A172 (cell line): ENCODE results near the gene TUSC7. TPM values are rescaled to one million over a fixed set of nuclear protein-coding genes. Genes with fewer than 3 reads are reported as not detected.

Source experiments
- DNase-seq: peaks from one replicate; pipeline ENCODE4 v3.0.0-alpha.2; 2015; ENCODE audit warnings: low spot score
- total RNA-seq: library from RNA; depleted of rRNA; stranded (reverse); fragments of >200 nt; shearing (Covaris generic); gene quantifications from 2 replicates; pipeline ENCODE4 v1.2.3, GENCODE V29; 2014; rRNA removed

The TUSC7 gene
- not detected in 2 replicates for total RNA-seq

DNA sequence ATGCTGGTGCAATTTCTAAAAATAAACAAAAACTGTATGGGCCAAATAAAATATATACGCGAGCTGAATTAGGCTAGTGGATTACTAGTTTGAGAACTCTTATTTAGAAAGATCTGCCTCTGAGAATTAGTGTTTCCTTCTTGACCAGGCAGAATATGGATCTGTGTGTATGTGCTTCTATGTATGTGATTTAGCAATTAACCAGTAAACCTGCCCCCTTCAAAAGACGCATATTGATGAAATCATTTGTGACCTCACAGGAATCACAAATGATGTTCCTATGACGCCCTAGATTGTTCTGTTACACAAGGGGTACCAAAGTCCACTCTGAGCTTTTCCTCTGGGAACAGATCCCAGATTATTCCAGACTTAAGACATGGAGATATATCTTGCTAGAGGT lies at the start of gene TUSC7:
Gene TUSC7 (plus strand): TSS at position 301 of the 400 bp plus-strand sequence.
- DNase-seq, result no peak

- no peak for DNase-seq
Observed at GRCh38 chr3:116661196-116661595, 48.4 kb upstream of the TUSC7 start.

- no peak for DNase-seq
Observed at GRCh38 chr3:116663161-116664110, 46.1 kb upstream of the TUSC7 start.

GRCh38 chr3:116667324-116667723 lies 42.3 kb upstream of the TUSC7 start:
- DNase-seq, result no peak

GRCh38 chr3:116667791-116668190 lies 41.8 kb upstream of the TUSC7 start:
- DNase-seq, result no peak

GRCh38 chr3:116669576-116669975 lies 40.0 kb upstream of the TUSC7 start:
- DNase-seq, result no peak

- no peak for DNase-seq
Observed at GRCh38 chr3:116671151-116671550, 38.4 kb upstream of the TUSC7 start.

- no peak for DNase-seq
Observed at GRCh38 chr3:116678853-116679252, 30.7 kb upstream of the TUSC7 start.

GRCh38 chr3:116691041-116691440 lies 18.5 kb upstream of the TUSC7 start:
- no peak for DNase-seq

GRCh38 chr3:116701070-116701469 lies 8.5 kb upstream of the TUSC7 start:
- no peak for DNase-seq

GRCh38 chr3:116702334-116702733 lies 7.2 kb upstream of the TUSC7 start:
- no peak for DNase-seq

- DNase-seq, result no peak
Observed at GRCh38 chr3:116707531-116707930, 2.0 kb upstream of the TUSC7 start.

- no peak for DNase-seq
Observed at GRCh38 chr3:116716490-116716889, 6.9 kb downstream of the TUSC7 start.

- no peak for DNase-seq
Observed at GRCh38 chr3:116717566-116717965, 8.0 kb downstream of the TUSC7 start.

- DNase-seq, result no peak
Observed at GRCh38 chr3:116728454-116728853, 18.9 kb downstream of the TUSC7 start.

- no peak for DNase-seq
Observed at GRCh38 chr3:116734243-116734642, 24.7 kb downstream of the TUSC7 start.

- DNase-seq, result no peak
Observed at GRCh38 chr3:116739678-116740077, 30.1 kb downstream of the TUSC7 start.

- no peak for DNase-seq
Observed at GRCh38 chr3:116740293-116740692, 30.7 kb downstream of the TUSC7 start.

DNA sequence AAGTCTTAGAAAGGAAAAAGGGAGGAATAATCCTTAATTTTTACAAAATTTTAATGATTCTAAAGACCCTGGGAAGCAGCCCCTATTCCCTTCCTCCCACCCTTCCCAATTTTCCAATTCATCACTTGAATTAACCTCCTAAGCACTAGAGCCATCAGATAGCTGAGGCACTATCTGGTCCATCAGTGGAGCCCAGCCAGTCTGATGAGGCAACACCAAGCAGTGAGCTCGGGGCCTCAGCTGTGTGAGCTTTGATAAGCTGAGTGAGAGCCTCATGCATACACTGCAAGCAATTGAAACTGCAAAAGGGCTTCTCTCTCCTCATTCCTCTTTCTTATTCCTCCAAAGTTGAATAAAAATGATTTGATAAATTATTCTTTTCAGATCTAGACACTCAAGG lies 31.9 kb downstream of the TUSC7 start:
- no peak for DNase-seq

DNA sequence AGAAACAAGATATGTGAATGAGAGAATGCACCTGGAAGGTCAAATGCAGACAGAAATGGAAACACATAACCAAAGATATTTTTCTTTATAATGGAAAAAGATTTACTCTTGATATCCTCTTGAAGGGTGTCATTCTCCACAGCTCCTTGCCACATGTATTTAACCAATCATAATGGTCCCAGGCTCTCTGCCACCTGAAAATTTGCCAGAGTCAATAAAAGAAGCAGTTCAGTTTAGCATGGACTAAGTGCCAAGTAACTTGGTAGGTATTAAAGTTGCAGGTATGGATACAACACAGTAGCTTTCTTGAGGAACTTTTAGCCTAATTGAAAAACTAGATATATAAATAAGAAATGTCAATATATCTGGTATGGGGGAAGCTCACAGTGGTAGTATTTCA lies 33.5 kb downstream of the TUSC7 start:
- DNase-seq, result no peak

- DNase-seq, result no peak
Observed at GRCh38 chr3:116749388-116749787, 39.8 kb downstream of the TUSC7 start.

- DNase-seq, result no peak
Observed at GRCh38 chr3:116757315-116757714, 47.7 kb downstream of the TUSC7 start.

GRCh38 chr3:116759316-116759715 lies 49.7 kb downstream of the TUSC7 start:
- DNase-seq, result no peak
